Prostate gland (tissue), 2 donors: ENCODE results near the gene FBN2.

Experiments
- CTCF ChIP-seq, 4 experiments: fragments of 200-600 bp in 2 of 4; fragments of 450-650 bp in 2 of 4; sonication (generic) in 2 of 4; IDR thresholded peaks; 1 replicate in 3 of 4; 2 replicates in 1 of 4; pipeline ENCODE4 v1.5.1; 2016 to 2019; ENCODE audit warnings: antibody characterized with exemption in 4 of 4, mild to moderate bottlenecking in 2 of 4, moderate library complexity in 2 of 4
- POLR2A ChIP-seq: fragments of 450-650 bp; IDR thresholded peaks from one replicate; pipeline ENCODE4 v1.6.1; 2016; ENCODE audit warnings: antibody characterized with exemption, mild to moderate bottlenecking
- POLR2AphosphoS5 ChIP-seq: sonication (generic); formaldehyde crosslinking; IDR thresholded peaks from one replicate; pipeline ENCODE4 v1.6.1; 2017; ENCODE audit warnings: antibody characterized with exemption

- TF ChIP-seq CTCF (IDR thresholded peaks at IDR 0.05) (no peak), POLR2AphosphoS5 (no peak), POLR2A (no peak)
Observed at GRCh38 chr5:128519827-128520226, 18.2 kb downstream of the FBN2 start.
